Measurements from ENCODE around the gene SSTR1. TPM values are rescaled to one million over a fixed set of nuclear protein-coding genes. Genes with fewer than 3 reads are reported as not detected.

Gene SSTR1
- total RNA-seq, 1 experiment from 2014 or later, result 0.07 TPM

DNA sequence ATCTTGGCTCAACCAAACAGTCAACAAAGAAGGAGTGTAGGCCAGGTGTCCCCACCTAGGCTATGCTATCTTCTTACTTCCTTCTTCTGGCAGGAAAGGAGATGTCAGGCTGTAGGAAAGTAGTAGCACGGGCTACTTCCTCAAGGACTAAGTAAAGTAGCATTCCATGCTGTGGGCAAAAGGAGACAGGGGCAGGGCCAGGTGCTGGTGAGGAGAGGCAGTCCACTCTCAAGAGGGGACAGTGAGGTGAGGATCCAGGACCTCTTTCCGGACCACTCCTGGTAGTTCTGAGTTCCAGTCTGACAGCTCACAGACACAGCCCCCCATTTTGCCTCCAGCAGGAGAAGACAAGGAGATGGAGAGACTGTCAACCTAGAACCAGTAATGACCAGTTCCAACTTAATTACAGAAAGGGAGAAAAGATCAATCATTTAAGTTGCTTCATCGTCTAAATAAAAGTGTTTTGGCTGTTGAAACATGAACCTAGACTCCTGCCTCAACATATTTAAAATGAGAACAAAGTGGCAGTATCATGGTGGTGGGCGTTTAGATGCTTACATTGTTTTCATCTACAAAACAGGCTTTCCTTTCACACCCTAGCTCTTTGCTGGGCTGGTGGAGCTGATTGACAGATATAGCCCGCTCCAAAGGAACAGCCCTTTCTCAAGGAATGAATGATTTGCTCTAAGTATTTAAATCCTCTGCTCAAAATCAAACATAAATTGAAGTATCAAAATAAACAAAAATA, 5.1 kb upstream of the SSTR1 start:
- CTCF ChIA-PET, result no interaction called here
- ATAC-seq, result no peak

DNA sequence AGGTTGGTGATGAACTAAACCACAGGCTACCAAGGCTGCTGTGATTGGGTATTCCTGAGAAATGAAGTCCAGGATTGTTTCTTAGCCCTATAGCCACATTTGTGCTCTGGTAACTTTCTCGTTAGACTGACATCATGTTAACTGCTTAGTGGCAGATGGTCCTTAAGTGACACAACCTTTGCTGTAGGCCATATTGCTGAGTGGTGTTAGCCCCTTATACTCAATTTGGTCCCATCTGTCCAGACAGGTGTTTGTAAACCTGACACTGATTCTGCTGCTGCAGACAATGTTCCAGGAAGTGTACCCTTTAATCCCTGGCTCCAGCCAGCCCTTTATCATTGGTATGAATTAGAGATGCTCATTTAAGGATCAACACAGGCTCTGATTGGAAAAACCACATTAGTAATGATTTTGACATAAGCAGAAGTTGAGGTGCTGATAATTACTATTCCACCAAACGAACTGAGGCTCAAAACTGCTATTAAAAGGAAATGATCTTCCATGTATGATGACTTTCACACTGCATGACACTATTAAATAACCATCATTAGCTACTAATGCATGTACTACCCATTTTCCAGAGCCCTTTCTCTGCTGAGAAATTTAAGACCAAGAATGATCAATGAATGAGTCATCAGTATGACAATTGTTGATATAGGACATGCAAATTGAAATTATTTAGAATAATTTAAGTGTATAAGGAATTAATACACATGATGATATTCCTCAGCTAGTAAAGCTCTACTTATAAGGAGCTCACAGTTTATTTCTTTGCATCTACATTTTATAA, 3.6 kb upstream of the SSTR1 start:
- H3K27ac ChIP-seq (ENCODE audit: low read length), result no peak overlapping the region
- no TSS peak for BruUV-seq (replicated peaks)
- no peak overlapping the region for H3K4me2 ChIP-seq (ENCODE audit: low read length)
- peaks cover 32% of the 10 kb centered on the region for H3K4me1 ChIP-seq (ENCODE audit: insufficient read depth, low read length)
- H3K9me2 ChIP-seq (replicated peaks; ENCODE audit: low read length), result no peaks in the 10 kb centered on the region
- POLR2A ChIA-PET (ENCODE audit: unreplicated experiment), result interaction anchor here (0.6 kb wide), 1 partner anchor 136 kb away, joined by 5 read pairs; no protein-coding TSS in a partner anchor
- H3K9ac ChIP-seq (ENCODE audit: low read length), result no peak overlapping the region
- peaks cover 31% of the 10 kb centered on the region for H3K27me3 ChIP-seq (ENCODE audit: low read length)
- no peaks in the 10 kb centered on the region for H4K20me1 ChIP-seq (ENCODE audit: low read length)
- CTCF ChIA-PET, result no interaction called here
- intact Hi-C loops (cut with micrococcal nuclease), result no loop called here
- no peak overlapping the region for H2AFZ ChIP-seq (ENCODE audit: low read length)
- no peaks in the 10 kb centered on the region for H3K79me2 ChIP-seq (ENCODE audit: low read length)
- peak; percentile 30 for DNase-seq
- no peaks in the 10 kb centered on the region for H3K36me3 ChIP-seq (ENCODE audit: low read depth, low read length)
- TF ChIP-seq EZH2 (IDR thresholded peaks at IDR 0.05; ENCODE audit: low read length, unreplicated experiment), result no peak
- TF ChIP-seq EZH2phosphoT487 (IDR thresholded peaks at IDR 0.05; ENCODE audit: borderline replicate concordance, low read length), result no peak
- no peak for TF ChIP-seq CTCF (conservative IDR thresholded peaks at IDR 0.05; ENCODE audit: low read depth, low read length)
- no peaks in the 10 kb centered on the region for H3K9me3 ChIP-seq (ENCODE audit: low read length)
- H3F3A ChIP-seq (ENCODE audit: low read length, unreplicated experiment), result no peaks in the 10 kb centered on the region
- no peak overlapping the region for H3K4me3 ChIP-seq (ENCODE audit: low read length)
- ATAC-seq, result no peak

More for the DNA sequence above, 5.1 kb upstream of the SSTR1 start:
- Histone ChIP-seq H3K27ac (ENCODE audit: low read length) (no peak overlapping the region), H3K9ac (ENCODE audit: low read length) (no peak overlapping the region), H3K9me3 (ENCODE audit: low read length) (no peaks in the 10 kb centered on the region), H3K4me3 (ENCODE audit: low read length) (no peak overlapping the region), H2AFZ (ENCODE audit: low read length) (no peak overlapping the region), H3F3A (ENCODE audit: low read length, unreplicated experiment) (no peaks in the 10 kb centered on the region), H3K4me2 (ENCODE audit: low read length) (no peak overlapping the region), H4K20me1 (ENCODE audit: low read length) (no peaks in the 10 kb centered on the region), H3K27me3 (ENCODE audit: low read length) (peaks cover 16% of the 10 kb centered on the region), H3K9me2 (replicated peaks; ENCODE audit: low read length) (no peaks in the 10 kb centered on the region), H3K36me3 (ENCODE audit: low read depth, low read length) (no peaks in the 10 kb centered on the region), H3K4me1 (ENCODE audit: insufficient read depth, low read length) (peaks cover 25% of the 10 kb centered on the region), H3K79me2 (ENCODE audit: low read length) (no peaks in the 10 kb centered on the region)
- intact Hi-C loops (cut with micrococcal nuclease), result no loop called here
- POLR2A ChIA-PET (ENCODE audit: unreplicated experiment), result no interaction called here
- no peak for DNase-seq
- no peak for TF ChIP-seq CTCF (conservative IDR thresholded peaks at IDR 0.05; ENCODE audit: low read depth, low read length)
- TF ChIP-seq EZH2 (IDR thresholded peaks at IDR 0.05; ENCODE audit: low read length, unreplicated experiment), result no peak
- TF ChIP-seq EZH2phosphoT487 (IDR thresholded peaks at IDR 0.05; ENCODE audit: borderline replicate concordance, low read length), result no peak
- no TSS peak for BruUV-seq (replicated peaks)

Measured in PC-3 (cell line).